Activated CD4-positive, alpha-beta T cell treated with anti-CD3 and anti-CD28 coated beads, Interleukin-10, Interleukin-2, amounts not matched to agents 100 ng/mL and 50 ng/mL, durations not matched to agents 16 hours and 8 hours (primary cell): ENCODE data around the gene GRIN3A.

Experiments
- DNase-seq: peaks from one replicate; pipeline ENCODE4 v3.0.0-alpha.2; 2020

Gene GRIN3A

GRCh38 chr9:101629636-101630035 lies 108.8 kb downstream of the GRIN3A start:
- no peak for DNase-seq

- no peak for DNase-seq
Measured at GRCh38 chr9:101628173-101628572, 110.3 kb downstream of the GRIN3A start.

- peak; percentile 54 for DNase-seq
Measured at GRCh38 chr9:101626295-101626694, 112.2 kb downstream of the GRIN3A start.

- DNase-seq = no peak
Measured at GRCh38 chr9:101625876-101626275, 112.6 kb downstream of the GRIN3A start.

- no peak for DNase-seq
Measured at GRCh38 chr9:101620452-101620851, 118.0 kb downstream of the GRIN3A start.

GRCh38 chr9:101618698-101619097 lies 119.7 kb downstream of the GRIN3A start:
- peak; percentile 60 for DNase-seq

- DNase-seq = no peak
Measured at GRCh38 chr9:101605547-101605946, 132.9 kb downstream of the GRIN3A start.

GRCh38 chr9:101604296-101604695 lies 134.2 kb downstream of the GRIN3A start:
- DNase-seq = no peak

GRCh38 chr9:101601904-101602765 lies 136.3 kb downstream of the GRIN3A start:
- peak; percentile 46 for DNase-seq

- no peak for DNase-seq
Measured at GRCh38 chr9:101594796-101595195, 143.7 kb downstream of the GRIN3A start, which contains the start of gene PPP3R2. PPP3R2 (minus strand) TSS chr9:101594969; CDS start chr9:101594921, 48 bp downstream.

GRCh38 chr9:101593345-101593744 lies 145.1 kb downstream of the GRIN3A start:
- DNase-seq = no peak

GRCh38 chr9:101592788-101593187 lies 145.7 kb downstream of the GRIN3A start:
- DNase-seq = no peak

GRCh38 chr9:101591787-101592446 lies 146.5 kb downstream of the GRIN3A start:
- DNase-seq = no peak

- DNase-seq = peak; percentile 6
Measured at GRCh38 chr9:101590901-101591300, 147.5 kb downstream of the GRIN3A start.

GRCh38 chr9:101590074-101590473 lies 148.4 kb downstream of the GRIN3A start:
- peak; percentile 5 for DNase-seq

- DNase-seq = no peak
Measured at GRCh38 chr9:101587332-101588043, 151.0 kb downstream of the GRIN3A start.

GRCh38 chr9:101586651-101587050 lies 151.8 kb downstream of the GRIN3A start:
- DNase-seq = peak; percentile 85

GRCh38 chr9:101585740-101586139 lies 152.7 kb downstream of the GRIN3A start:
- DNase-seq = no peak

- DNase-seq = no peak
Measured at GRCh38 chr9:101582553-101582952, 155.9 kb downstream of the GRIN3A start.

- no peak for DNase-seq
Measured at GRCh38 chr9:101579711-101580545, 158.5 kb downstream of the GRIN3A start.

- peak; percentile 5 for DNase-seq
Measured at GRCh38 chr9:101578378-101578777, 160.1 kb downstream of the GRIN3A start.

- DNase-seq = no peak
Measured at GRCh38 chr9:101574731-101575333, 163.6 kb downstream of the GRIN3A start.
